Measurements from ENCODE around the gene ATXN2.

GRCh38 chr12:111425655-111426054 is 173.5 kb downstream of the ATXN2 start:
- TF ChIP-seq CTCF (IDR thresholded peaks at IDR 0.05; ENCODE audit: low read length) = no peak
- TF ChIP-seq EZH2 (IDR thresholded peaks at IDR 0.05; ENCODE audit: borderline replicate concordance, low read length) = no peak
